Nephron (organoid): ENCODE data around the gene KCNN4.

Source experiments
- H3K27ac Mint-ChIP-seq, 3 experiments: 2 replicates each; pipeline ENCODE4 v1.8.0; 2020; ENCODE audit warnings: mixed read lengths in 3 of 3, mild to moderate bottlenecking in 2 of 3, moderate library complexity in 1 of 3
- H3K27me3 Mint-ChIP-seq: 2 replicates; pipeline ENCODE4 v1.8.0; 2021; ENCODE audit warnings: low read depth, mild to moderate bottlenecking, moderate library complexity, mixed read lengths
- H3K36me3 Mint-ChIP-seq: 2 replicates; pipeline ENCODE4 v1.8.0; 2020; ENCODE audit warnings: low read depth, mixed read lengths
- H3K4me1 Mint-ChIP-seq: 2 replicates; pipeline ENCODE4 v1.8.0; 2020; ENCODE audit warnings: mixed read lengths
- H3K4me3 Mint-ChIP-seq, 3 experiments: 2 replicates each; pipeline ENCODE4 v1.8.0; 2020; ENCODE audit warnings: mild to moderate bottlenecking in 3 of 3, mixed read lengths in 3 of 3, moderate library complexity in 2 of 3
- H3K9me3 Mint-ChIP-seq: 2 replicates; pipeline ENCODE4 v1.8.0; 2020; ENCODE audit warnings: mixed read lengths
- CTCF ChIP-seq, 3 experiments: fragments of 200-600 bp; sonication (generic); IDR thresholded peaks; one replicate each; pipeline ENCODE4 v1.5.0; 2021; ENCODE audit warnings: antibody characterized with exemption in 3 of 3; ENCODE audit not compliant: unreplicated experiment in 3 of 3

The KCNN4 gene

GRCh38 chr19:43726736-43727592 is 53.8 kb downstream of the KCNN4 start:
- no peak overlapping the region for H3K27ac Mint-ChIP-seq
- no peaks in the 10 kb centered on the region for H3K9me3 Mint-ChIP-seq
- peaks cover 7% of the 10 kb centered on the region for H3K4me1 Mint-ChIP-seq
- H3K4me3 Mint-ChIP-seq, result no peak overlapping the region
- no peak for TF ChIP-seq CTCF (IDR thresholded peaks at IDR 0.05; ENCODE audit: unreplicated experiment in 3 of 3)
- H3K27me3 Mint-ChIP-seq, result no peaks in the 10 kb centered on the region
- peaks cover 35% of the 10 kb centered on the region for H3K36me3 Mint-ChIP-seq

DNA sequence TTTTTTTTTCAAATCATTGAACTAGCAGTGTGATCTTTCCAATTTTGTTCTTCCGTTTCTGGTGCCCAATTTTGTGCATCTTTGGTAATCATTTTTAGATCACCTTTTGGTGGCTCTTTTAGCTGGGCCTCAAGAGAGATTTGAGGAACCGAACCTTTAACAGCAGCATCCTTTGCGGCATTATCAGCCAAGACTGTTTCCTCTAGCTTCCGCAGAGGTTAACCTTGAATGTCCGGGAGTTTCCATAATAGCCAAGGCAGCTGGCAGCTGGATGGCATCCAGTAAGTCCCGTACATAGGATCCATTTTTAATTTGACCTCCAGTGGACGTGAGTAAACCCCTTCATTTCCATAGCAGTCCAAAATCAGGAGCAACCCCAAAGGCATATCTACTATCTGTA is 55.3 kb downstream of the KCNN4 start:
- H3K4me1 Mint-ChIP-seq, result peaks cover 4% of the 10 kb centered on the region
- H3K27ac Mint-ChIP-seq, result no peak overlapping the region
- H3K27me3 Mint-ChIP-seq, result no peaks in the 10 kb centered on the region
- H3K4me3 Mint-ChIP-seq, result no peak overlapping the region
- no peaks in the 10 kb centered on the region for H3K9me3 Mint-ChIP-seq
- no peak for TF ChIP-seq CTCF (IDR thresholded peaks at IDR 0.05; ENCODE audit: unreplicated experiment in 3 of 3)
- peaks cover 27% of the 10 kb centered on the region for H3K36me3 Mint-ChIP-seq

- Mint-ChIP-seq H3K27me3 (no peaks in the 10 kb centered on the region), H3K36me3 (peaks cover 22% of the 10 kb centered on the region), H3K9me3 (no peaks in the 10 kb centered on the region), H3K4me3 (no peak overlapping the region), H3K4me1 (no peaks in the 10 kb centered on the region), H3K27ac (no peak overlapping the region)
- no peak for TF ChIP-seq CTCF (IDR thresholded peaks at IDR 0.05; ENCODE audit: unreplicated experiment in 3 of 3)
These were observed 55.9 kb downstream of the KCNN4 start for GRCh38 chr19:43724896-43725295.

DNA sequence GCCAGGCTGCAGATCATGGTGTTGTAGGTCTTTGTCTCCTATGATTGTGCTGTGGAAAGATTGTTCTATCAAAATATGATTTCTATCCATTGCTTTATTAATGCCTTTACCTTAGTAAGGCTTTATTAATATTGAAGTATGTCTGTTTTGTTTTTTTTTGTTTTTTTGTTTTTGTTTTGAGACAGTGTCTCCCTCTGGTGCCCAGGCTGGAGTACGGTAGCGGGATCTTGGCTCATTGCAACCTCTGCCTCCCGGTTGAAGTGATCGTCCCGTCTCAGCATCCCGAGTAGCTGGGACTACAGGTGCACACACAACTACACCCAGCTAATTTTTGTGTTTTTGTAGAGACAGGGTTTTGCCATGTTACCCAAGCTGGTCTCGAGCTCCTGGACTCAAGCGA is 57.2 kb downstream of the KCNN4 start:
- H3K4me1 Mint-ChIP-seq, result no peaks in the 10 kb centered on the region
- H3K9me3 Mint-ChIP-seq, result no peaks in the 10 kb centered on the region
- H3K36me3 Mint-ChIP-seq, result peaks cover 9% of the 10 kb centered on the region
- TF ChIP-seq CTCF (IDR thresholded peaks at IDR 0.05; ENCODE audit: unreplicated experiment in 3 of 3), result no peak
- no peak overlapping the region for H3K4me3 Mint-ChIP-seq
- H3K27ac Mint-ChIP-seq, result no peak overlapping the region
- H3K27me3 Mint-ChIP-seq, result no peaks in the 10 kb centered on the region

DNA sequence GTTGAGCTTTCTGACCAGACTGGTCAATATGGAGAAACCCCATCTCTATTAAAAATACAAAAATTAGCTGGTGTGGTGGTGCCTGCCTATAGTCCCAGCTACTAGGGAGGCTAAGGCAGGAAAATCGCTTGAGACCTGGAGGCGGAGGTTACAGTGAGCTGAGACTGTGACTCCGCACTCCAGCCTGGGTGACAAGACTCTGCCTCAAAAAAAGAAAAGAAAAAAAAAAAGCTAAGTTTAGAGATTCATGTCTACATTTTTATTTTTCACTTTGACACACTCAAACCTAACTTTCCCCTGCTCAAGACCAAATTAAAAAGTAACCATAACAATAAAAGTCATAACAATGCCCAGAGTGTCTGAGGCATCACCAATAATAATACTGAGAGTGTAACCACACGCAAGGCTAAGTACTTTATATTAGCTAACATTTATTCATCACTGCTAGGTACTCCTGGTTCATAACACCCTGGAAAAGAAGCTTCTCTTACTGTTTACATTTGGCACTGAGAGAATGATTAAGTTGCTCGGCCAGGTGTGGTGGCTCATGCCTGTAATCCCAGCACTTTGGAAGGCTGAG is 59.2 kb downstream of the KCNN4 start:
- no peak overlapping the region for H3K27ac Mint-ChIP-seq

More for the DNA sequence above, 59.2 kb downstream of the KCNN4 start:
- no peak overlapping the region for H3K4me3 Mint-ChIP-seq
- H3K27me3 Mint-ChIP-seq, result no peaks in the 10 kb centered on the region
- H3K36me3 Mint-ChIP-seq, result no peaks in the 10 kb centered on the region
- no peak for TF ChIP-seq CTCF (IDR thresholded peaks at IDR 0.05; ENCODE audit: unreplicated experiment in 3 of 3)
- no peaks in the 10 kb centered on the region for H3K9me3 Mint-ChIP-seq
- H3K4me1 Mint-ChIP-seq, result no peaks in the 10 kb centered on the region
